Motor neuron (in vitro differentiated cells): Measurements from ENCODE around the gene CORO1C. TPM values are rescaled to one million over a fixed set of nuclear protein-coding genes. Genes with fewer than 3 reads are reported as not detected.
"Not testable (repeated sequence)": the region's sequence is repeated elsewhere in the genome, so short reads cannot be mapped to it uniquely, and the experiment has no call there.

Experiments used
- ATAC-seq, 8 experiments: fragments of 200-7000 bp; cut with Tn5 transposase; replicated peaks in 6 of 8; 2 replicates each; pipeline ENCODE4 v1.8.0; 2021; ENCODE audit warnings: mild to moderate bottlenecking in 8 of 8, moderate library complexity in 8 of 8
- H3K27ac ChIP-seq, 2 donors: fragments of 250-450 bp; sonication (Bioruptor Pico); 2 replicates each; pipeline ENCODE4 v1.9.0; 2021; ENCODE audit warnings: antibody characterized with exemption in 2 of 2, mild to moderate bottlenecking in 2 of 2, moderate library complexity in 1 of 2
- H3K4me1 ChIP-seq, 2 donors: fragments of 250-450 bp; sonication (Bioruptor Pico); replicated peaks in 1 of 2; 2 replicates each; pipeline ENCODE4 v1.6.1; 2021; ENCODE audit warnings: antibody characterized with exemption in 2 of 2, mild to moderate bottlenecking in 2 of 2, moderate library complexity in 1 of 2
- H3K4me3 ChIP-seq, 5 donors: fragments of 250-450 bp; sonication (Bioruptor Pico); 2 replicates each; pipeline ENCODE4 v1.9.0; 2021; ENCODE audit warnings: antibody characterized with exemption in 5 of 5, mild to moderate bottlenecking in 5 of 5, moderate library complexity in 4 of 5
- WGBS, 10 experiments: fragments of 450-650 bp; shearing (Covaris generic); methylation state at CpG; one replicate each; pipeline ENCODE4 v1.0.0; 2022; 5-methylcytosine and 5-hydroxymethylcytosine counted together
- in situ Hi-C, 9 experiments: fragments of 400-800 bp; cut with MboI; loops; one replicate each; pipeline ENCODE4 v1.15.0; 2021; ENCODE audit warnings: low sequenced_read_pairs in 9 of 9, low pct_unique_long_range_greater_than_20kb in 2 of 9; ENCODE audit not compliant: unreplicated experiment in 9 of 9
- total RNA-seq, 8 experiments: library from RNA; unstranded; fragments of 300-600 nt; gene quantifications; 2 replicates each; pipeline versions ENCODE4 v1.2.3 to v1.2.4, GENCODE V29; 2022

Gene CORO1C
- total RNA-seq, 8 experiments from 2014 or later: 35.4 to 75.1 (median 50.2) TPM

GRCh38 chr12:108668063-108668462, 63.3 kb downstream of the CORO1C start:
- ATAC-seq: no peak
- Histone ChIP-seq H3K4me3 (no peak overlapping the region), H3K27ac (no peak overlapping the region), H3K4me1 (peaks cover 0 to 6% of the 10 kb centered on the region in 2 donors)
- in situ Hi-C loops: loop anchor here (10.0 to 25.0 kb wide), 4 partner anchors 119 to 419 kb away; partner anchors contain the start of genes ALKBH2 (in 1 of the 9) and UNG (in 1 of the 9)
- WGBS, 10 experiments: 31 to 100% (median 90%) methylated on average over 1 to 8 of the region's 8 CpGs; no CpG with 5 or more reads in 2 of the 10 experiments

DNA sequence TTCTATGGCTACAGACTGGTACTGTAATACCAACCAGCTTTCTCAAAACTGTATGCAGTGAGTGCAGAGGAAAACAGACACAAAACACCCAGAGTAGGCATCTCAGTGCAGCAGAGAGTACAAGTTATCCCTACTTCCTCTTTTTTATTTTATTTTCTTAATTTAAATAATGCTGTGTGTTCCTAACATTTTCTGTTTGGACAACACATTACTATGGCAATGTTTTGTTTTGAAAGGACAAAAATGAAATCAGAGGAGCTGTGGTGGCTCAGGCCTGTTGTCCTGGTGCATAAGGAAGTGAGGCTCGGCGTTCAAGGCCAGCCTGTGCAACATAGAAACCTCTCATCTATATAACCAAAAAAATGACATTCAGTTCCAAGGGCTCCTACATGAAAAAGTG, 64.0 kb downstream of the CORO1C start:
- H3K27ac ChIP-seq: no peak overlapping the region
- 73 to 93% (median 83%) methylated on average over 2 of the region's 2 CpGs; no CpG with 5 or more reads in 5 of the 10 experiments for WGBS, 10 experiments
- H3K4me3 ChIP-seq: no peak overlapping the region
- ATAC-seq: peak in 2 of 8 experiments; percentile 12 to 45
- in situ Hi-C loops: loop anchor here (10.0 to 25.0 kb wide), 4 partner anchors 120 to 420 kb away; partner anchors contain the start of genes ALKBH2 (in 1 of the 9) and UNG (in 1 of the 9)
- H3K4me1 ChIP-seq: peaks cover 0 to 6% of the 10 kb centered on the region in 2 donors

DNA sequence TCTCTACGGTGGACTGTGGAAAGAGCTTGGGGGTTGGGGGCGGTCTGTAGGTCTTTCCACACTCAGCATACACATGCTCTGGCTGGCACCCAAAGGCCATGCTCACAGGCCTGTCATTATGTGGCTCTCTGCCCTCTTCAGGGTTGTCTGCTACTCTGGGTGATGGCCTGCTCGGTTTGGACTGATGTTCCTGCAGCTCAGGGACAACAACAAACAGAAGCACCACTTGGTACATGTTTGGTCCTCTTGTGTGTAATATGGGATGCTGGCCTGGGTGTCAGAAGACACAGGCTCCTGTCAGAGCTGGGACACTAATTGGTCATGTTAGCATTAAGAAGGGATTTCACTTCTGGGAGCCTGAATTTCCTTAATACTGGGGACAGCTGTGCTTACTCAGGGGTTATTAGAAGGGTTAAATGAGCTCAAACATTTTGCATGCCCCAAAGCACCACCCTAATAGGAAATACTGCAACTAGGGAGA, 64.9 kb downstream of the CORO1C start:
- H3K4me3 ChIP-seq: no peak overlapping the region
- no peak overlapping the region for H3K27ac ChIP-seq
- 0 to 80% (median 50%) methylated on average over 1 to 2 of the region's 3 CpGs; no CpG with 5 or more reads in 5 of the 10 experiments for WGBS, 10 experiments

DNA sequence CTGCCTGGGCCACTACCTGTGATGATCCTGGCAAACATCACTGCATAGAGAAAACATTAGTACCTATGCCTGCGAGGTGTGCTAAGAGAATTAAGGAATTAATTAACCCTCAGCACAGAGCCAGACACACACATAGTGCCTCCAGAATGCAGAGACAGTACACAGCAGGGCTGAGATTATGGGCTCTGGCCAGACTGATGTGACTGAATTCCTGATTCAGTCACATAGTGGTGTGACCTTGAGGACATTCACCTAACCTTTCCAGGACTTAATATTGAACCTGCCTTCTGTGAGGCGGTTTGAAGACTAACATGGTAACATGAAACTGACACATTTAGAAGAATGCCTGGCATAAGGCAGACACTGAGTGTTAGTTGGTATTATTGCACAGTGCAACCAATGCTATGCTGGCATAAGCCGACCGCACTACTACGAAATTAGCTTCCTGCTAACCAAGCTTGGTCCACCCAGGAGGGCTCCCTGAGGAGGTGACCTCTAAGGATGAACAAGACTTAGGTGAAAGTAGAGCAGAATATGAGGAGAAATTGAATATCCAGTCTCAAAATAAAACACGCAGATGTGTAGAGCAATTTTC, 65.6 kb downstream of the CORO1C start:
- peaks cover 0 to 6% of the 10 kb centered on the region in 2 donors for H3K4me1 ChIP-seq
- in situ Hi-C loops: loop anchor here (10.0 to 25.0 kb wide), 4 partner anchors 122 to 422 kb away; partner anchors contain the start of genes ALKBH2 (in 1 of the 9) and UNG (in 1 of the 9)
- no peak overlapping the region for H3K27ac ChIP-seq
- ATAC-seq: no peak
- H3K4me3 ChIP-seq: no peak overlapping the region
- 63 to 100% (median 89%) methylated on average over 1 to 5 of the region's 6 CpGs; no CpG with 5 or more reads in 2 of the 10 experiments for whole genome bisulfite sequencing, 10 experiments

More for the DNA sequence above, 64.9 kb downstream of the CORO1C start:
- in situ Hi-C loops: loop anchor here (10.0 to 25.0 kb wide), 4 partner anchors 121 to 421 kb away; partner anchors contain the start of genes ALKBH2 (in 1 of the 9) and UNG (in 1 of the 9)
- peaks cover 0 to 6% of the 10 kb centered on the region in 2 donors for H3K4me1 ChIP-seq
- peak in 3 of 8 experiments; percentile 13 to 41 (median 16) for ATAC-seq

GRCh38 chr12:108664338-108665258, 66.7 kb downstream of the CORO1C start:
- 0 to 50% (median 13%) methylated on average over 2 to 5 of the region's 5 CpGs; no CpG with 5 or more reads in 1 of the 10 experiments for WGBS, 10 experiments
- H3K27ac ChIP-seq: no peak overlapping the region
- no peak overlapping the region for H3K4me3 ChIP-seq
- H3K4me1 ChIP-seq: peaks cover 0 to 6% of the 10 kb centered on the region in 2 donors
- ATAC-seq: peak; percentile 93 to 99 (median 96)
- in situ Hi-C loops: loop anchor here (10.0 to 25.0 kb wide), 4 partner anchors 123 to 423 kb away; partner anchors contain the start of genes ALKBH2 (in 1 of the 9) and UNG (in 1 of the 9)

GRCh38 chr12:108663324-108664015, 67.8 kb downstream of the CORO1C start:
- in situ Hi-C loops: loop anchor here (10.0 to 25.0 kb wide), 4 partner anchors 124 to 424 kb away; partner anchors contain the start of genes ALKBH2 (in 1 of the 9) and UNG (in 1 of the 9)
- Histone ChIP-seq H3K27ac (no peak overlapping the region), H3K4me1 (peaks cover 0 to 6% of the 10 kb centered on the region in 2 donors), H3K4me3 (no peak overlapping the region)
- 92 to 100% (median 100%) methylated on average over 1 to 4 of the region's 4 CpGs; no CpG with 5 or more reads in 1 of the 10 experiments for WGBS, 10 experiments
- no peak for ATAC-seq

- not testable (repeated sequence) for H3K4me3 ChIP-seq, ATAC-seq, H3K27ac ChIP-seq, H3K4me1 ChIP-seq
- 80 to 100% (median 95%) methylated on average over 1 to 4 of the region's 4 CpGs; no CpG with 5 or more reads in 4 of the 10 experiments for WGBS, 10 experiments
- in situ Hi-C loops: loop anchor here in 5 of 9 experiments (25.0 kb wide), 3 partner anchors 129 to 429 kb away; partner anchors contain the start of genes ALKBH2 (in 1 of the 5) and UNG (in 1 of the 5)
Measured at GRCh38 chr12:108658115-108658514, 73.2 kb downstream of the CORO1C start.

GRCh38 chr12:108657130-108657745, 74.1 kb downstream of the CORO1C start:
- no peak overlapping the region for H3K27ac ChIP-seq
- H3K4me1 ChIP-seq: no peaks in the 10 kb centered on the region
- in situ Hi-C loops: loop anchor here in 5 of 9 experiments (25.0 kb wide), 3 partner anchors 130 to 430 kb away; partner anchors contain the start of genes ALKBH2 (in 1 of the 5) and UNG (in 1 of the 5)
- no peak overlapping the region for H3K4me3 ChIP-seq
- ATAC-seq: no peak
- 60 to 100% (median 96%) methylated on average over 1 to 10 of the region's 10 CpGs; no CpG with 5 or more reads in 1 of the 10 experiments for WGBS, 10 experiments

DNA sequence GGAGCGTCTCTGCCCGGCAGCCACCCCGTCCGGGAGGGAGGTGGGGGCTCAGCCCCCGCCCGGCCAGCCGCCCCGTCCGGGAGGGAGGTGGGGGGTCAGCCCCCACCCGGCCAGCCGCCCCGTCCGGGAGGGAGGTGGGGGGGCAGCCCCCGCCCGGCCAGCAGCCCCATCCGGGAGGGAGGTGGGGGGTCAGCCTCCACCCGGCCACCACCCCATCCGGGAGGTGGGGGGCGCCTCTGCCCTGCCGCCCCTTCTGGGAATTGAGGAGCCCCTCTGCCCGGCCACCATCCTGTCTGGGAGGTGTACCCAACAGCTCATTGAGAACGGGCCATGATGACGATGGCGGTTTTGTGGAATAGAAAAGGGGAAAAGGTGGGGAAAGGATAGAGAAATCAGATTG, 75.1 kb downstream of the CORO1C start:
- 100% methylated on average over 2 of the region's 24 CpGs; no CpG with 5 or more reads in 9 of the 10 experiments for WGBS, 10 experiments
- H3K27ac ChIP-seq, H3K4me1 ChIP-seq, H3K4me3 ChIP-seq, ATAC-seq: not testable (repeated sequence)
- in situ Hi-C loops: loop anchor here in 5 of 9 experiments (25.0 kb wide), 3 partner anchors 131 to 431 kb away; partner anchors contain the start of genes ALKBH2 (in 1 of the 5) and UNG (in 1 of the 5)

GRCh38 chr12:108655812-108656175, 75.5 kb downstream of the CORO1C start:
- H3K4me1 ChIP-seq, H3K27ac ChIP-seq, ATAC-seq, H3K4me3 ChIP-seq: not testable (repeated sequence)
- in situ Hi-C loops: loop anchor here in 5 of 9 experiments (25.0 kb wide), 3 partner anchors 132 to 432 kb away; partner anchors contain the start of genes ALKBH2 (in 1 of the 5) and UNG (in 1 of the 5)
- WGBS, 10 experiments: no CpG with 5 or more reads among the region's 28 CpGs

DNA sequence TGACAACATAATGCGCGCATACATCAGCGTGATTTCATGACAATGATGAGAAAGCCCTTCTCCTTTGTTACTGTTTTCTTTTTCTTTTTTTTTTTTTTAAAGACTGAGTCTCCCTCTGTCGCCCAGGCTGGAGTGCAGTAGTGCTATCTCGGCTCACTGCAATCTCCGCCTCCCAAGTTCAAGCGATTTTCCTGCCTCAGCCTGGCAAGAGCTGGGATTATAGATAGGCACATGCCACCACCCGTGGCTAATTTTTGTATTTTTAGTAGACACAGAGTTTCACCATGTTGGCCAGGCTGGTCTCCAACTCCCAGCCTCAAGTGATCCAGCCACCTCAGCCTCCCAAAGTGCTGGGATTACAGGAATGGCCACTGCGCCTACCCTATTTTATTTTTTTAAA, 76.7 kb downstream of the CORO1C start:
- ATAC-seq, H3K4me3 ChIP-seq, H3K27ac ChIP-seq, H3K4me1 ChIP-seq: not testable (repeated sequence)
- 81 to 100% (median 93%) methylated on average over 2 to 9 of the region's 9 CpGs for WGBS, 10 experiments
- in situ Hi-C loops: loop anchor here in 5 of 9 experiments (25.0 kb wide), 3 partner anchors 133 to 433 kb away; partner anchors contain the start of genes ALKBH2 (in 1 of the 5) and UNG (in 1 of the 5)
